ENCODE data around the gene ENPP6. TPM values are rescaled to one million over a fixed set of nuclear protein-coding genes. Genes with fewer than 3 reads are reported as not detected.

The ENPP6 gene
- total and polyA plus RNA-seq, 2 donors (not counting 1 experiment from before 2014, with no cell fraction given) = 0.01 TPM; not detected in 1

- Histone ChIP-seq H3K4me2 (replicated peaks; ENCODE audit: low read depth, low read length, poor library complexity, severe bottlenecking) (no peak overlapping the region), H3K27ac (ENCODE audit: low read length in 2 of 2) (no peak overlapping the region), H2AFZ (ENCODE audit: insufficient read depth, low read depth, low read length, poor library complexity, severe bottlenecking) (no peak overlapping the region), H3K27me3 (replicated peaks in 1 of 4; ENCODE audit: control extremely low read depth in 1 of 4, control insufficient read depth in 3 of 4, insufficient read depth in 4 of 4, low read length in 3 of 4) (peaks cover 0 to 6% (median 0%) of the 10 kb centered on the region in 4 experiments), H3K9me3 (ENCODE audit: control extremely low read depth in 1 of 3, control insufficient read depth in 2 of 3, insufficient read depth in 1 of 3, low read length in 2 of 3) (no peaks in the 10 kb centered on the region), H4K20me1 (ENCODE audit: control insufficient read depth, insufficient read depth, low read length, poor library complexity, severe bottlenecking) (no peaks in the 10 kb centered on the region), H3K4me3 (ENCODE audit: control extremely low read depth in 1 of 5, extremely low read depth in 1 of 5, insufficient read depth in 1 of 5, low read depth in 2 of 5, low read length in 4 of 5) (no peak overlapping the region), H3K4me1 (ENCODE audit: control insufficient read depth in 2 of 2, insufficient read depth in 2 of 2, low read length in 2 of 2) (no peaks in the 10 kb centered on the region), H3K79me2 (ENCODE audit: control insufficient read depth, insufficient read depth, low read length) (no peaks in the 10 kb centered on the region), H3K36me3 (replicated peaks in 1 of 2; ENCODE audit: control extremely low read depth in 1 of 2, control insufficient read depth in 1 of 2, extremely low read depth in 1 of 2, insufficient read depth in 2 of 2, low read length in 1 of 2) (no peaks in the 10 kb centered on the region), H3K9ac (ENCODE audit: low read length) (no peak overlapping the region)
- peaks cover 44% of the 10 kb centered on the region for H3K27me3 Mint-ChIP-seq
- H3K9me3 Mint-ChIP-seq (ENCODE audit: insufficient read depth) = no peaks in the 10 kb centered on the region
- no peak for TF ChIP-seq EZH2 (IDR thresholded peaks at IDR 0.05; ENCODE audit: borderline replicate concordance, insufficient read depth, low read depth, low read length, poor library complexity, severe bottlenecking)
- no peaks in the 10 kb centered on the region for H3K4me1 Mint-ChIP-seq
- no peak overlapping the region for H3K27ac Mint-ChIP-seq
- no peak for ATAC-seq (ENCODE audit: low read depth)
- H3K4me3 Mint-ChIP-seq = no peak overlapping the region
- intact Hi-C loops (cut with micrococcal nuclease) = no loop called here
- no peak for DNase-seq
- WGBS (ENCODE audit: insufficient coverage) = 91% methylated on average over 2 of the region's 2 CpGs
- CTCF ChIA-PET = interaction anchor here (1.1 kb wide), 1 partner anchor 12 kb away, joined by 3 read pairs; no protein-coding TSS in a partner anchor
- POLR2A ChIA-PET = no interaction called here
Observed at GRCh38 chr4:184157322-184157721, 60.4 kb downstream of the ENPP6 start.

- Histone ChIP-seq H2AFZ (ENCODE audit: insufficient read depth, low read depth, low read length, poor library complexity, severe bottlenecking) (no peak overlapping the region), H3K27me3 (replicated peaks in 1 of 4; ENCODE audit: control extremely low read depth in 1 of 4, control insufficient read depth in 3 of 4, insufficient read depth in 4 of 4, low read length in 3 of 4) (peaks cover 0 to 6% (median 0%) of the 10 kb centered on the region in 4 experiments), H3K4me3 (ENCODE audit: control extremely low read depth in 1 of 5, extremely low read depth in 1 of 5, insufficient read depth in 1 of 5, low read depth in 2 of 5, low read length in 4 of 5) (no peak overlapping the region), H4K20me1 (ENCODE audit: control insufficient read depth, insufficient read depth, low read length, poor library complexity, severe bottlenecking) (no peaks in the 10 kb centered on the region), H3K4me1 (ENCODE audit: control insufficient read depth in 2 of 2, insufficient read depth in 2 of 2, low read length in 2 of 2) (no peaks in the 10 kb centered on the region), H3K79me2 (ENCODE audit: control insufficient read depth, insufficient read depth, low read length) (no peaks in the 10 kb centered on the region), H3K9ac (ENCODE audit: low read length) (no peak overlapping the region), H3K9me3 (ENCODE audit: control extremely low read depth in 1 of 3, control insufficient read depth in 2 of 3, insufficient read depth in 1 of 3, low read length in 2 of 3) (no peaks in the 10 kb centered on the region), H3K4me2 (replicated peaks; ENCODE audit: low read depth, low read length, poor library complexity, severe bottlenecking) (no peak overlapping the region), H3K27ac (ENCODE audit: low read length in 2 of 2) (no peak overlapping the region), H3K36me3 (replicated peaks in 1 of 2; ENCODE audit: control extremely low read depth in 1 of 2, control insufficient read depth in 1 of 2, extremely low read depth in 1 of 2, insufficient read depth in 2 of 2, low read length in 1 of 2) (no peaks in the 10 kb centered on the region)
- Mint-ChIP-seq H3K4me1 (no peaks in the 10 kb centered on the region), H3K9me3 (ENCODE audit: insufficient read depth) (no peaks in the 10 kb centered on the region), H3K27me3 (peaks cover 37% of the 10 kb centered on the region), H3K4me3 (no peak overlapping the region), H3K27ac (no peak overlapping the region)
- ChIA-PET CTCF (no interaction called here), POLR2A (no interaction called here)
- TF ChIP-seq EZH2 (IDR thresholded peaks at IDR 0.05; ENCODE audit: borderline replicate concordance, insufficient read depth, low read depth, low read length, poor library complexity, severe bottlenecking) (no peak), CTCF (IDR thresholded peaks at IDR 0.05) (no peak)
- WGBS (ENCODE audit: insufficient coverage) = 90% methylated on average over 9 of the region's 10 CpGs
- DNase-seq = no peak
- intact Hi-C loops (cut with micrococcal nuclease) = no loop called here
- no peak for ATAC-seq (ENCODE audit: low read depth)
Observed at GRCh38 chr4:184156163-184156920, 61.3 kb downstream of the ENPP6 start.
